DMS79 treated with DMSO at 0.1 percent for 48 hours (cell line): ENCODE results near the gene OR4X2.
"Not testable (repeated sequence)": the region's sequence is repeated elsewhere in the genome, so short reads cannot be mapped to it uniquely, and the experiment has no call there.

ENCODE experiments used
- DNase-seq: peaks from one replicate; lab custom pipeline; 2025; lab: John Stamatoyannopoulos, UW

Gene OR4X2, protein sequence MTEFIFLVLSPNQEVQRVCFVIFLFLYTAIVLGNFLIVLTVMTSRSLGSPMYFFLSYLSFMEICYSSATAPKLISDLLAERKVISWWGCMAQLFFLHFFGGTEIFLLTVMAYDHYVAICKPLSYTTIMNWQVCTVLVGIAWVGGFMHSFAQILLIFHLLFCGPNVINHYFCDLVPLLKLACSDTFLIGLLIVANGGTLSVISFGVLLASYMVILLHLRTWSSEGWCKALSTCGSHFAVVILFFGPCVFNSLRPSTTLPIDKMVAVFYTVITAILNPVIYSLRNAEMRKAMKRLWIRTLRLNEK

DNA sequence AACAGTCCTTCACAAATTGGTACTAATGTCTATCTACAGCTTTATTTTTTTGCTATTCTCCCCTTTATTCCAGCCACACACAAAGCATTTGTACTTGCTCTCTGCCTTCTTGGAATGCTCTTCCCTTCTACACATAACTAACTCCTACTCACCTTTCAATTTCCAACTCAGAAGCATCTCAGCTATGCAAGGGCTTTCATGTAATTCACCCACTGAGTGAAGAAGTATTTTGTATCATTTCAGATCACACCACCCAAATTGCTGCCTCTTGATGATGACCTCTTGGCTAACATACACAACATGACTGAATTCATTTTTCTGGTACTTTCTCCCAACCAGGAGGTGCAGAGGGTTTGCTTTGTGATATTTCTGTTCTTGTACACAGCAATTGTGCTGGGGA, at the start of gene OR4X2:
Gene OR4X2 (plus strand): TSS at position 301 of the 400 bp plus-strand sequence. CDS start 0 bp downstream, at position 301.
- DNase-seq, result no peak

DNA sequence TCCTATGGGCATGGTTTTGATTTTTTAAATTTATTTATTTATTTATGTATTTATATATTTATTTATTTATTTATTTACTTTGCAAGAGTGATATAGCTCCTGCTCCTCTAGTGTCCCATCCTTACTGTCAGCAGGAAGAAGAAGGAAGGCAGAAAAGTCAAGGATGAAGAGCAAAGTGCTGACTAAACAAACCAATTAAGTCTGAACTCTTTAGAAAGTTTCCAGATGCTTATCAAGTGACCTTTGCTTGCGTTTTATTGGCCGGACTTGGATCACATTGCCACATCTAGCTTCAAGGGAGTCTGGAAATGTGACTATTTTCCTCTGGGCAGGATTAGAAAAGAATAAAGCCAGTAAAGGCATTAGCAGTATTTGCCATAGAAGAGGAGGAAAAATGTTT, 37.0 kb upstream of the OR4X2 start:
- DNase-seq, result no peak

DNA sequence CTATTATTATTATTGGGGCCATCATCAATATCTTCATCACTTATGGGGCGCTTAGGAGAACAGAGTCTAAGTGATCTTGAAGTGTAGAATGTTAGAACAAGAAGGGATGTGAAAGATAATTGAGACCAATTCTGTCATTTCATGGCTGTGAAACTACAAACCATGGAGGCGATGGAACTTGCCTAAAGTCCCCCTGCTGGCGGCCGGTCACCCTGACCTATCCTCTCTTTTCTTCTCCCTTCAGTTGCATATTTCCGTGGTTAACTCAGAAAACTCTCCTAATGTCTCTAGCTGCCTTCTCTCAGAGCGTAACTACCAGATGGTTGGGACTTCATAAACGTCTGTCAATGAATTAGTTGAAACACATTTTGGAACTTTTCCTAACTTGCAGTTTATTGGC, 34.9 kb upstream of the OR4X2 start:
- DNase-seq, result no peak

DNA sequence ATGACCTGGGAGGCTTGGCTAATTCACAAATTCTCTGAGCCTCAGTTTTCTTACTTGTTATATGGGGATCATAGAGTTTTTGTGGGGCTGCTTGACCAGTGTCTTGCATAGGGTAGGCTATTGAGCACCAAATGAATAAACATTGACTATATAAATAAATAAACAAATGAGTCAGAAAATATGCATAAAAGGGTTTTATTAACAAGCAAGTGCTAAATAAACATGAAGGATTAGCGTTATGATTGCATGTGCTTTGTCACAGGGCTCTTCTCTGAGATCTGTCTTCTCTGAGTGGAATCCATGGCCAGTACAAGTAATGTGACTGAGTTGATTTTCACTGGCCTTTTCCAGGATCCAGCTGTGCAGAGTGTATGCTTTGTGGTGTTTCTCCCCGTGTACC, 28.4 kb upstream of the OR4X2 start, which contains the start of gene OR4B1:
Gene OR4B1 (plus strand): TSS at position 301 of the 400 bp plus-strand sequence. CDS start 0 bp downstream, at position 301.
- DNase-seq, result no peak

DNA sequence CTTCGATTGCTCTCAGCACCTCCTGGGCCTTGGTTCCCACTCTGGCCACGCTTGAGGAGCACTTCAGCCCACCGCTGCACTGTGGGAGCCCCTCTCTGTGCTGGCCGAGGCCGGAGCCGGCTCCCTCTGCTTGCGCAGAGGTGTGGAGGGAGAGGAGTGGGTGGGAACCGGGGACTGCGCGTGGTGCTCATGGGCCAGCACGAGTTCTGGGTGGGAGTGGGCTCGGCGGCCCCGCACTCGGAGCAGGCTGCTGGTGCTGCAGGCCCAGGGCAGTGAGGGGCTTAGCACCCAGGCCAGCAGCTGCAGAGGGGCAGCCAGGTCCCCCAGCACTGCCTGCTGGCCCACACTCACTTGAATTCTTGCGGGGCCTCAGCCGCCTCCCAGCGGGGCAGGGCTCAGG, 16.1 kb upstream of the OR4X2 start:
- DNase-seq, result no peak

DNA sequence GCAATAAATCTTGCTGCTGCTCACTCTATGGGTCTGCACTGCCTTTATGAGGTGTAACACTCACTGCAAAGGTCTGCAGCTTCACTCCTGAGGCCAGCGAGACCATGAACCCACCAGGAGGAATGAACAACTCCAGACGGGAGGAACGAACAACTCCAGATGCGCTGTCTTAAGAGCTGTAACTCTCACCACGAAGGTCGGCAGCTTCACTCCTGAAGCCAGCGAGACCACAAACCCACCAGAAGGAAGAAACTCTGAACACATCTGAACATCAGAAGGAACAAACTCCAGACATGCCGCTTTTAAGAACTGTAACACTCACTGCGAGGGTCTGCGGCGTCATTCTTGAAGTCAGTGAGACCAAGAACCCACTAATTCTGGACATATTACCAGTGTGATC, 14.8 kb upstream of the OR4X2 start:
- DNase-seq, result not testable (repeated sequence)

DNA sequence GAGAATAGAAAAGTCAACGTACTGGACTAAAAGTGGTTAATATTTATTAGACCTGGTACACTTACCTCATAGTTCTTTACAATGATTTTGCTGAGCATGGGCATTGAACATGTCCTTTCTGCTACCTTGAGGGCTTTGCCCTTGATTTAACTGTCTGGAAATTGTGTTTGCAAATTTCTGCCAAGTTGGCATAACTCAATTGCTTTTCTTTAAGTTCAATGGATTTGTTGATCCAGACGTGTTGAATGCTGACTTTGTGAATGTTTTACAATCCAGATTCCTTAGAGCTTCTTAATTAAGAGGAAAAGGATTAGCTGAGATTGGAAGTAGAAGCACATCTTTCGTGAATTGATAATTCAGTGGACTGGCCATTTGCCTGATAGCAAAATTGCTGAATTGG, 7.2 kb upstream of the OR4X2 start:
- DNase-seq, result no peak

DNA sequence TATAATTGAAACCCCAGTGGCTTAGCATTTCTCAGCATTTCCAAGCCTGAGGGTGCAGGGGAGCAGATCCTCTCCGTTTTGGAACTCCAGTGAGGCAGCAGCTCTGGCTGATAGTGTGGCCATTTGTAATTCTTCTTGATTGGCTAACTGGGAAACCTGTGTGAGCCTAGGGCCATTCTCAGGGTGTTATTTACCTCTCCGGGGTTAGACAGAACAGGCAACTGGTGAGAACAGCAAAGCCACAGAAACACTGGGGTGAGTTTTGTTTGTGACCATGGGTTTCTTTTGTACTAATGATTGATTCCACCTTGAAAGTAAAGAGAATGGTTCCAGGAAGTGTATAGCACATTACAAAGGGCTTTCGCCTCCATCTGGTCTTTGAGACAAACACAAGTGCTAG, 2.4 kb upstream of the OR4X2 start:
- no peak for DNase-seq

DNA sequence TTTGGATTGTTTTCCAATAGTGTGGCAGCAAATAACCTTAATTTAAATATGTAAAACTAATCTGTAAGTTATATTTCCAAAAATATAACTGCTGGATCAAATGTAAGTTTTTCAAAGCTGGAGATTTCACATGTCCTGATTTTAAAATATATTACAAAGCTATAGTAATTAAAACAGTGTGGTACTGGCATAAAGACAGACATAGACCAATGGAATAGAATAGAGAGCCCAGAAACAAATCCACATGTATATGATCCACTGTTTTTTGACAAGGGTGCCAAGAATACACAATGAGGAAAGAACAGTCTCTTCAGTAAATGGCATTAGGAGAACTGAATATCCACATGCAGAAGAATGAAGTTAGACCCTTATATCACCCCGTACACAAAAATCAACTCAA, 4.0 kb downstream of the OR4X2 start:
- DNase-seq, result no peak

DNA sequence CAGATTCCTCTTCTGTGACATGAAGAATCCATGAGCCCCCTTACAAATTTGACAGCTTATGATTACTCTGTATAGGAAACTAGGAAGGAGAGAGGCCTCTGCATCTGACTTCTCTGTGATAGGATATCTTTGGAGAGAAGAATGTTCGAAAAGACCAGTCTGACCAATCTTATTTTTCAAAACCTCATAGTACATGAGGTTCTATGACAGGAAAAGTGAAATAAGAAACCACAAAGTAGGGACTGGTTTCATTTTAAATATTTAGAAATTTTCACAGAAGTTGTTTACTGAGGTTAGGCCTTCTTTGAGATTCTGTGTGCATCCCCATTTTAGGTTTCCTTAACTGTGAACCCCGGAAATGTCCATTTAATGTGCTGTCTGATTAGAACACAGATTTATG, 16.7 kb downstream of the OR4X2 start:
- no peak for DNase-seq

DNA sequence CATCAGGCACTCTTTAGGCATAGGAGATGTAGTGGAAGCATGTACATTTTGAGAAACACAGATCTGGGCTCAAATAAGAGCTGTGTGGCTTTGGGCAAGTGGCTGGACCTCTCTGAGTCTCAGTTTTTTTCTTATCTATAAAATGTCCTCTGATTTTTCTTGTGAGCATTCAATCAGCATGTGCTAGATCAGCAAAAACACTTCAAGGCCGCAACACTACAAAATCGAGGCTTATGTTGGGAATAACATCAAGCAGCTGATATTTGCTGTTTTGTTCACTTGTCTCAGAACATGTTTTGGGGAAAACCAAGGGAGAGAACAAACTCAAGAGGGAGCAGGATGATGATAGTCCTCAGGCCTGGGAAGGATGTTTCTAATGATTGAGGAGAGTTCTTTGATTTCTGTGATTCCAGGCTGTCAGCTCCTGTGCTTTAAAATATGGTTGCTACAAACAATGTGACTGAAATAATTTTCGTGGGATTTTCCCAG, 18.6 kb downstream of the OR4X2 start, which contains the start of gene OR4X1:
Gene OR4X1 (plus strand): TSS at position 439 of the 489 bp plus-strand sequence. CDS start 0 bp downstream, at position 439.
- no peak for DNase-seq

DNA sequence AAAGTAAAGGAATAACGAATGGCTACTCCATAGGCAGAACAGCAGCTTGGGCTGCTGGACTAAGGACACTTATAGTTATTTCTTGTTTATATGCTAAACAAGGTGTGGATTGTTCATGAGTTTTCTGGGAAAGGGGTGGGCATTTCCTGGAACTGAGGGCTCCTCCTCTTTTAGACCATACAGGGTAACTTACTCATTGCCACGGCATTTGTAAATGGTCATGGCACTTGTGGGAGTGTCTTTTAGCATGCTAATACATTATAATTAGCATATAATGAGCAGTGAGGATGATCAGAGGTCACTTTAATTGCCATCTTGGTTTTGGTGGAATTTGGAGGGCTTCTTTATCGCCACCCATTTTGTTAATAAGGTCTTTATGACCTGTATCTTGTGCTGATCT, 25.7 kb downstream of the OR4X2 start:
- DNase-seq, result no peak

DNA sequence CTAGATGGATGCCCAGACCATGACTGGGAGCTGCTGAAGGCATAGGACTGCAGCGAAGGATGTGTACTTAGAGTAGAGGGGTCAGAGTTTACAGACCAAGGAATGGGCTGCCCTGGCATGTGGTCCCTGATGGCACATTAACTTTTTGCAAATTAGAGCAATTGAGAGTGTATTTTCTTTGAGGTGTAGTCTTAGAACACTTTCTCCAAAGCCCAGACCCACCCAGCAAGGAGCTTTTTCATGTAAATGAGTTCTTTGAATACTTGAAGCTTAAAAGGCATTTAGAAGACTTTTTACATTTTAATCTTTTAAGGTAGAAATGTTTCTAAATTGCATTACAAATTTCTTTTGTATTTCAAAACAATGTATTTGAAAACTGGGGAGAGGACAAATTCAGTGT, 27.7 kb downstream of the OR4X2 start:
- no peak for DNase-seq
